GM21576 (cell line): ENCODE results near the gene KAZALD1.

Source experiments
- ATAC-seq: cut with Tn5 transposase; IDR thresholded peaks from one replicate; pipeline ENCODE4 v1.9.1; 2021; ENCODE audit warnings: mild to moderate bottlenecking, moderate library complexity; ENCODE audit not compliant: unreplicated experiment

KAZALD1 gene

DNA sequence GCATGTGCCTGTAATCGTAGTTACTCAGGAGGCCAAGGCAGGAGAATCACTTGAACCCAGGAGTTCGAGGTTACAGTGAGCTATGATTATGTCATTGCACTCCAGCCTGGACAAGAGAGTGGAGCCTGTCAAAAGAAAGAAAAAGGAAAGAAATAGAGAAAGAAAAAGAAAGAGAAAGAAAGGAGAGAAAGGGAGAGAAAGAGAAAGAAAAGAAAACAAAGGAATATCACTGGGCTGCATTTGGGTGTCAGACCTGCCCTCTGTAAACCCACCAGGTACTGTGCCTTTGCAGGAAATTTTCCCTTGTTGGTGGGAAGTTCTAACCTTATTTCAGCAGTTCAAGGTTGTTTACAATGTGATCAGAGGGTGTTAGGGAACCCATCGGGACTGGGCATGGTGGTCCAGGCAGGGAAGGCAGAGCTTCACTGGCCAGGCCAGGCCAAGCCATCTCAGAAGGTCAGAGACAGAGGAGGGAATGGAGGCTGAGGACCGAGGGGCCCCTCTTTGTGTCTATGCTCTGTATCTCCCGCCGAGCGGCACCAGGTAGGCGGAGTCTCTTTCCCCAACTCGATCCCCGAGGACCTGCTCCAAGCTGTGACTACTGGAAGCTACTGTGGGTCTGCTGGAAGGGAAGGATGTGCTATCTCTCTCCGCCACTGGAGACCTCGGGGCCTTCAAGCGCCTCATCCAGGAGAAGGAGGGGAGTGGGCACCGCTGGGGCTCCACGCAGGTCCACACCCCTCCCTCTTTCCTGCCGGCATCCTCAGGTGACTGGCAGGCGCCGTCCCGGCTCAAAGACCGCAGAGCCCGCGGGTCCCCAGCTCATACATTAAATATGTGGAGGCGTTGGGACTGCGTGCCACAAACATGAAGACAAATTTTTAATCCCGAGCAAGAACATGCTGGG, 15.2 kb upstream of the KAZALD1 start:
- no peak for ATAC-seq

- ATAC-seq, result no peak
Observed at GRCh38 chr10:101047268-101047667, 14.5 kb upstream of the KAZALD1 start.

GRCh38 chr10:101047961-101048892, 13.6 kb upstream of the KAZALD1 start:
- no peak for ATAC-seq

DNA sequence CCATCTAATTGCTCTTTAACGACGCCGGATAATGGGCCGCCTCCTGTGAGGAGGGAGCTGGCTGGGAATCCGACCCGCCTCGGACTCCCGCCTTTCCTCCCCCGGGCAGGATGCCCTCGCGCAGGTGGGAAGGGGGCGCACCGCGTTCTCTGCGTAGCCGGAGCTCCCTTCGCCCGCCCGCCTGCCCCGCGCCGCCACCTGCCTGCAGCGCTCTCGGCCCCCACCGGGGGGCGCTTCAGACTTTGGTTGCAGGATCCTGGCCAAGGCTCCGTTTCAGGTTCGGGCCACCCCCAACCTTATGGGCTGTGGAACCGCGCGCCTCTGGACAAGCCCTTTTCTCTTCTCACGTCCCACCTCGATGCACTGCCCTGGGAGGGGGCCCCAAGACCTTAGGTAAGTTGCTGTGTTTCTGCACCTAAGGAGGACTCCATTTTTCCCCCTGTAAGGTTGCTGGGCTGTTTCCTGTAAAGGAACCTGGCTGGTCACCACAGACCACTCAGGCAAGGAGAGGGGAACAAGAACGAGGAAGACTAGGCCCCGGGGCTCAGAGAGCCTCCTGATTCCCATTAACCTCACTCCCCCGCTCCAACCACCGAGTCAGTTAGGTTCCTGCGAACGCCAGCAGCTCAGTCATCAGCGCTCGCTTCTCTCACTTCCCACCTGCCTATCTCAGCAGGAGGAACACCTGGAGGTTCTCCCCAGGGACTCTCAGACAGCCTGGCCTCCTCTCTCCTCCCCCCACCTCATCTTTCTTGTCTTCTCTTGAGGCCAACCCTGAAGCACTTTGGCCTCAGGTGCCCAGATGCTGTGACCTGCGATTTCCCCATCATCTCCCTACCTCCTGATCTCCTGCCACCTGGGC, 11.3 kb upstream of the KAZALD1 start:
- peak; percentile 53 for ATAC-seq

DNA sequence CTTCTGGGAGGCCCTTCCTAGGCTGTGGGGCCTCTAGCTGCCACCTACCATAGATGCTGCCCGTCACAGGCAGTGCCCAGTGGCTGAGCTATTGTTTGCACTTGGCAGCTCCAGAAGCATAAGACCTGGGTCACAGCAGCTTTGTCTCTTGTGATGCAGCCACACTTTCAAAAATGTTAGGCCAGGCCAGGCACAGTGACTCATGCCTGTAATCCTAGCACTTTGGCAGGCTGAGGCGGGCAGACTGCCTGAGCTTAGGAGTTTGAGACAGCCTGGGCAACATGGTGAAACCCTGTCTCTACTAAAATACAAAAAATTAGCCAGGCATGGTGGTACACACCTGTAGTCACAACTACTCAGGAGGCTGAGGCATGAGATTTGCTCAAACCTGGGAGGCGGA, 9.5 kb upstream of the KAZALD1 start:
- no peak for ATAC-seq

DNA sequence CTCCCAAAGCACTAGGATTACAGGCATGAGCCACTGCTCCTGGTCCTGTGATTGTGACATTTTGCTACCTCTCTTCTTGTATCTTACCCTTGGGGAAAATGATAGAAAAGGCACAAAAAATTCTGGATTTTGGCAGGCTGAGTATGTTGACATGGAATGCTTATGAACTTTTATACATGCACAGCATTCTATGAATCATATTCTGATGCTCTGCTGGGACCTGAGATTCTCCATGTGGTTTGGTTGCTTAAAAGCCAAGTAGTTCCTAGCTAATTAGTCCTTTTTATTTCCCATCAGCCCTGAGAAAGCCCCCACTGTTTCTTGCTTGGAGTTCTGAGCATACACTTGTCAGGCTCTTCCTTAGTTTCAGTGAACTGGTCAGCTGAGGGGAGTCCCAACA, 8.3 kb upstream of the KAZALD1 start:
- no peak for ATAC-seq

DNA sequence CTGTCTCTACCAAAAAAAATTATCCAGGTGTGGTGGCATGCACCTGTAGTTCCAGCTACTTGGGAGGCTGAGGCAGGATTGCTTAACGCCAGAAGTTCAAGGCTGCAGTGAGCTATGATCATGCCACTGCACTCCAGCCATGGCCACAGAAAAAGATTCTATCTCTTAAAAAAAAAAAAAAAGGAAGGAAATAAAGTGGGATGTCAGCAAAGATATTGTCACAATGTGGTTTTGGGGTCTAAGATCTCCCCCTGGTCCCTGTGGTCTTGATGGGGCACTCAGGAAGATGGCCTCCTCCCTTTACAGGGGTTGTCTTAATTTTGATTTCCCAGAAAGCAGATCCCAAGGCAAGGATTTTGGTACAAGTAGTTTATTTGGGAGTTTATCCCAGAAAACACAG, 7.4 kb upstream of the KAZALD1 start:
- no peak for ATAC-seq

- ATAC-seq, result no peak
Observed at GRCh38 chr10:101054876-101055275, 6.9 kb upstream of the KAZALD1 start.

- no peak for ATAC-seq
Observed at GRCh38 chr10:101055411-101055810, 6.4 kb upstream of the KAZALD1 start.

GRCh38 chr10:101056365-101057151, 5.2 kb upstream of the KAZALD1 start:
- ATAC-seq, result no peak

DNA sequence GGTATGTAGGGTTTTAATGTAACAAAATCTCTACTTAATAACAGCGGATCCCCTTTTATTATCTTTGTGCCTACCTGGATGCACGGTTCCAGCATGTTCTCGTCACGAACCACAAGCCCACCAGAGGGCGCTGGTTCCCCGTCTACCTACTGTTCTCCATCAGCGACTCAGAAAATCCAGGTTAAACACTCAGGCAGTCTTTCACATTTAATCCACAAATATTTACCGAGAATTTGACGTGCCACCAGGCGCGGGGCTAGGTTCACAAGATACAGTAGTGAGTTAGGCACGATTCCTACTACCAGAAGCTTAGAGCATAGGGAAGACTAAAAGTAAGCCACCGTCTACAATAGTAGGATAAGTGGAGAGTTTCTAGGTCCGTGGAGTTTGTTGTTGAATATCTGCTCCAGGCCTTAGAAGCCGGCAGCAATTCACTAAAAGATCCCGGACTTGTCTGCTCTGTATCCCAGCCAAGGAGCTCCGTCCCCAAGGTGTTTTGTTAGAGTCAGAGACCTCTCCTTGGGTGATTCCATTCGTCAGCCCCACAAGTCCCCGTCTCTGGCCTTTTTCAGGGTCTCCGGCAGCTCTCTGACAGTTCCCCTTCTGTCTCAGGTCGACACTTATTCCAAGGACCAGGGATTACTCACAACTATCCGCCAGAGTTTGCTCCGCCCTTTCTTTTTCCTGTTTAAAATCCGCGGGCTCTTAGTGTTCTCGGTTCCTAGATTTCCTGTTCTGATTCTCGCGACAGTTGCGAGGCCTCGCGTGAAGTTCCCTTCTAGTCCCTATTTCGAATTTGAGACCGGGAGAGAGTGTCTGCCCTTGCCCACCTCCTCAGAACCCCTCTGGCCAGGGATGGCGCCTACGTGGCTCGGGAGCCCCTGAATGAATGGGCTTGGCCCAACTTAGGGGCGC, 1.5 kb upstream of the KAZALD1 start:
- ATAC-seq, result peak; percentile 47

DNA sequence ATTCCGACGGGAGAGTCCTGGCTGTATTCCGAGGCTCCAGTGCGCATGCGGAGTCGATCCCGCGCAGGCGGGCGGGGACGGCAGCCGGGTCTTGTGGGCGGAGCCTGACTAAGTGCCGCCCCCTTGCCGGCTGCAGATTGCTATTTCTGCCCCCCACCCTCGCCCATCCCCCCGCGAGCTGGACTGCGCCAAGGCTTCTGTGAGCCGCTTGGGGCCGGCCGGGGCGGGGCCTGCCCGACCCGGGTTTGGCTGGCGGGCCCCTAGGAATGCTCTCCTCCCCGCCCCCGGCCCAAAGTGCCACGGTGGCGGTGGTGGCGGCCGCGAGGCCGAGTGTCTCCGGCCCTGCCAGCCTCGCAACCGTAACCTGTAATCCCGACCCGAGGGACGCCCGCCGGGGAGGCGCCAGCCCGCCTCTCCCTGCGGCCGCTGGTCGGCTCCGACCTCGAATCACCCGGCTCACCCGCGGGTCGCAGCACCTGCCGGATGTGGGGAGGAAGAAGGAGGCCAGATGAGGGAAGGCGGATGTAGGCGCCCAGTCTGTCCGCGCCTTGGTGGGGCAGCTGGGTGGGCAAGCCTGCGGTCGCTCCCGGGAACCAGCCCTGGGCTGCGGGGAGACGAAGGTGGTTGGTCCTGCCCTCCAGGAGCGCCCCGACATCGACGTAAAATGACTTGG, 702 bp upstream of the KAZALD1 start:
- ATAC-seq, result peak; percentile 45

DNA sequence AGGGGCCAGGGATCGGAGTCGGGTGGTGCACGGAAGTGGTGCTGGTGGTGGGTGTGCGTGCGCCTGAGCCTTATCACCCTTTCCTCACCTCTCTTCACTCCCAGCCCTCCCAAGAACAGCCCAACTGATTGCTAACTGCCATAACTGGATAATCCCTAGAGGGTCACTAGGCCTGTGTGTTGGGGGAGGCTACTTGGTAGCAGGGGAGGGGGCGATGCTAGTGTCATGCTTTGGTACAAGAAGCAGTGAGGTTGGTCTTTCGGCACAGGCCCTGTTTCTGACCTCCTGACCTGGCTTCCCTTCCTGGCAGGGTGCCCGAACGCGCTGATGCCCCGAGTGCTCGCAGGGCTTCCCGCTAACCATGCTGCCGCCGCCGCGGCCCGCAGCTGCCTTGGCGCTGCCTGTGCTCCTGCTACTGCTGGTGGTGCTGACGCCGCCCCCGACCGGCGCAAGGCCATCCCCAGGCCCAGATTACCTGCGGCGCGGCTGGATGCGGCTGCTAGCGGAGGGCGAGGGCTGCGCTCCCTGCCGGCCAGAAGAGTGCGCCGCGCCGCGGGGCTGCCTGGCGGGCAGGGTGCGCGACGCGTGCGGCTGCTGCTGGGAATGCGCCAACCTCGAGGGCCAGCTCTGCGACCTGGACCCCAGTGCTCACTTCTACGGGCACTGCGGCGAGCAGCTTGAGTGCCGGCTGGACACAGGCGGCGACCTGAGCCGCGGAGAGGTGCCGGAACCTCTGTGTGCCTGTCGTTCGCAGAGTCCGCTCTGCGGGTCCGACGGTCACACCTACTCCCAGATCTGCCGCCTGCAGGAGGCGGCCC, 652 bp downstream of the KAZALD1 start:
- ATAC-seq, result peak; percentile 35

DNA sequence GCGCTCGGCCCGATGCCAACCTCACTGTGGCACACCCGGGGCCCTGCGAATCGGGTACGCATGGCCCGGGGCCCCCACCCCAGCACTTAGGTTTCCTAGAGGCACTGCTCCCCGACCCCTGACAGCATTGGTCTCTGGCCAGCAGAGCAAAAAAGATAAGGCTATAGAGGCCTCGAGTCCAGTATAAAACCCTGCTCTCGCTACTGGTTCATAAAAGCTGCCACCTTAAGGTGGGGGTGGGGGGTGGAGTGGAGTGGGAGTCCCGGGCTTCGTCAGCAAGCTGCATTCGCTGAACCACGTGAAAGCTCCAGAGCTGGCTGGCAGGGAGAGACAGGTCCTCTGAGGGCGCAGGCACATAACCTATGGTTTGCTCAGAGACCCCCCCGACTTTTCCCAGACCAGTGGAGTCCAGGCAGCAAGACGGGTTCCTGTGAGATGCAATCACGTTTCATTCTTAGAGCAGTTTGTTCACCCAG, 1.3 kb downstream of the KAZALD1 start:
- no peak for ATAC-seq

- ATAC-seq, result no peak
Observed at GRCh38 chr10:101063548-101064414, 2.0 kb downstream of the KAZALD1 start.

GRCh38 chr10:101064415-101065030, 2.7 kb downstream of the KAZALD1 start:
- ATAC-seq, result no peak
